ENCODE results near the gene RBBP8NL. TPM values are rescaled to one million over a fixed set of nuclear protein-coding genes. Genes with fewer than 3 reads are reported as not detected.

RBBP8NL gene
- total RNA-seq, 1 experiment from 2014 or later, result 1.5 TPM

- TF ChIP-seq ATF3 (CRISPR knock-in tag; conservative IDR thresholded peaks at IDR 0.05) (no peak), HMGA2 (CRISPR knock-in tag; IDR thresholded peaks at IDR 0.05) (no peak), MAX (CRISPR knock-in tag; IDR thresholded peaks at IDR 0.05) (no peak), NFYB (CRISPR knock-in tag; conservative IDR thresholded peaks at IDR 0.05; ENCODE audit: low read depth) (no peak)
Measured at GRCh38 chr20:62464425-62464770, 37.1 kb upstream of the RBBP8NL start (continued).

- TF ChIP-seq NFATC4 (CRISPR knock-in tag; IDR thresholded peaks at IDR 0.05), result no peak
- TF ChIP-seq NR3C1 (CRISPR knock-in tag; conservative IDR thresholded peaks at IDR 0.05; ENCODE audit: low read depth), result no peak
- no peak for TF ChIP-seq ZNF232 (CRISPR knock-in tag; IDR thresholded peaks at IDR 0.05)
- no peak for TF ChIP-seq ZNF121 (CRISPR knock-in tag; IDR thresholded peaks at IDR 0.05)
- TF ChIP-seq MLX (CRISPR knock-in tag; IDR thresholded peaks at IDR 0.05), result no peak
- TF ChIP-seq GABPB1 (CRISPR knock-in tag; IDR thresholded peaks at IDR 0.05), result no peak
- Mint-ChIP-seq H3K27me3 (ENCODE audit: low read depth) (no peaks in the 10 kb centered on the region), H3K36me3 (no peaks in the 10 kb centered on the region), H3K27ac (no peak overlapping the region; the same call in 1 of the 2 replicates), H3K4me3 (no peak overlapping the region), H3K9me3 (no peaks in the 10 kb centered on the region), H3K4me1 (no peaks in the 10 kb centered on the region)
- DNase-seq (ENCODE audit: low spot score) (no peak), ATAC-seq (no peak)
- CTCF ChIA-PET, result interaction anchor here (0.9 kb wide), 1 partner anchor 36 kb away, joined by 5 read pairs; no protein-coding TSS in a partner anchor
- POLR2A ChIA-PET, result interaction anchor here (0.5 kb wide), 2 partner anchors 15 to 274 kb away, joined by 3 read pairs; no protein-coding TSS in a partner anchor
Measured at GRCh38 chr20:62463651-62464424, 36.5 kb upstream of the RBBP8NL start.

- Mint-ChIP-seq H3K9me3 (no peaks in the 10 kb centered on the region), H3K27me3 (ENCODE audit: low read depth) (no peaks in the 10 kb centered on the region), H3K4me3 (no peak overlapping the region), H3K36me3 (no peaks in the 10 kb centered on the region), H3K27ac (no peak overlapping the region), H3K4me1 (peaks cover 4% of the 10 kb centered on the region; the same call in 1 of the 2 replicates)
- ChIA-PET CTCF (interaction anchor here (0.9 kb wide), 1 partner anchor 37 kb away, joined by 5 read pairs; no protein-coding TSS in a partner anchor), POLR2A (interaction anchor here (0.5 kb wide), 1 partner anchor 274 kb away, joined by 3 read pairs; no protein-coding TSS in a partner anchor)
- ATAC-seq, result no peak
- no peak for DNase-seq (ENCODE audit: low spot score)
- no peak for TF ChIP-seq SMAD4 (CRISPR knock-in tag; IDR thresholded peaks at IDR 0.05)
- no peak for TF ChIP-seq PREB (CRISPR knock-in tag; IDR thresholded peaks at IDR 0.05; ENCODE audit: borderline replicate concordance)
- no peak for TF ChIP-seq SMAD3 (CRISPR knock-in tag; IDR thresholded peaks at IDR 0.05; ENCODE audit: borderline replicate concordance)
- no peak for TF ChIP-seq E2F4 (CRISPR knock-in tag; IDR thresholded peaks at IDR 0.05; ENCODE audit: borderline replicate concordance, low read depth)
- TF ChIP-seq NR1H2 (CRISPR knock-in tag; IDR thresholded peaks at IDR 0.05), result no peak
- no peak for TF ChIP-seq ZBTB21 (CRISPR knock-in tag; IDR thresholded peaks at IDR 0.05; ENCODE audit: borderline replicate concordance)
- no peak for TF ChIP-seq IRF1 (CRISPR knock-in tag; IDR thresholded peaks at IDR 0.05)
- TF ChIP-seq ARID4B (CRISPR knock-in tag; IDR thresholded peaks at IDR 0.05; ENCODE audit: borderline replicate concordance), result no peak
- no peak for TF ChIP-seq CTCF (IDR thresholded peaks at IDR 0.05)
Measured at GRCh38 chr20:62462976-62463592, 35.7 kb upstream of the RBBP8NL start.

All from WTC11 (cell line).